A673 (cell line): ENCODE measurements around the gene COBLL1.

Experiments used
- EZH2 ChIP-seq: fragments of 200-600 bp; sonication (generic); IDR thresholded peaks from 2 replicates; pipeline ENCODE4 v1.6.1; 2017; ENCODE audit warnings: borderline replicate concordance, low read depth, mild to moderate bottlenecking, mixed read lengths, antibody characterized with exemption, low read length; ENCODE audit not compliant: poor library complexity, severe bottlenecking
- TF ChIP-seq, protein P1 (sequence below): fragments of 300-800, 200-600 bp; sonication (generic); conservative IDR thresholded peaks from 2 replicates; pipeline ENCODE4 v1.5.1; 2017; ENCODE audit warnings: low read depth, mild to moderate bottlenecking, antibody characterized with exemption, low read length, moderate library complexity, mixed read lengths

DNA sequence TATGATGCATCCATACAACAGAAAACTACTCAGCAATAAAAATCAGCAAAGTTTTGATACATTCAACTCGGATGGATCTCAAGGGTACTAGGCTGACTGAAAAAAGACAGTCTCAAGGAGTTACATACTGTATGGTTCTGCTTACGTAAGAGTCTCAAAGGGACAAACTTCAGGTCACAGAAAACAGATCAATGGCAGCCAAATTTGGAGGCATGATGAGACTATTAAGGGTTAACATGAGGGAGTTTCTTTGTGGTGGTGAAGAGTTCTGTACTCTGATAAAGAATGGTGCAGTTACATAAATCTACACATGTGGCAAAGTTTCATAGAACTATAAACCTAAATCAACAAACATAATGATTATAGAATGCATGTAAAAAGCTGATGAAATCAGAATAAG, 81.4 kb downstream of the COBLL1 start:
- TF ChIP-seq, protein P1, sequence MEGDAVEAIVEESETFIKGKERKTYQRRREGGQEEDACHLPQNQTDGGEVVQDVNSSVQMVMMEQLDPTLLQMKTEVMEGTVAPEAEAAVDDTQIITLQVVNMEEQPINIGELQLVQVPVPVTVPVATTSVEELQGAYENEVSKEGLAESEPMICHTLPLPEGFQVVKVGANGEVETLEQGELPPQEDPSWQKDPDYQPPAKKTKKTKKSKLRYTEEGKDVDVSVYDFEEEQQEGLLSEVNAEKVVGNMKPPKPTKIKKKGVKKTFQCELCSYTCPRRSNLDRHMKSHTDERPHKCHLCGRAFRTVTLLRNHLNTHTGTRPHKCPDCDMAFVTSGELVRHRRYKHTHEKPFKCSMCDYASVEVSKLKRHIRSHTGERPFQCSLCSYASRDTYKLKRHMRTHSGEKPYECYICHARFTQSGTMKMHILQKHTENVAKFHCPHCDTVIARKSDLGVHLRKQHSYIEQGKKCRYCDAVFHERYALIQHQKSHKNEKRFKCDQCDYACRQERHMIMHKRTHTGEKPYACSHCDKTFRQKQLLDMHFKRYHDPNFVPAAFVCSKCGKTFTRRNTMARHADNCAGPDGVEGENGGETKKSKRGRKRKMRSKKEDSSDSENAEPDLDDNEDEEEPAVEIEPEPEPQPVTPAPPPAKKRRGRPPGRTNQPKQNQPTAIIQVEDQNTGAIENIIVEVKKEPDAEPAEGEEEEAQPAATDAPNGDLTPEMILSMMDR, result no peak
- no peak for TF ChIP-seq EZH2
